Cardiac septum (tissue), 1 donor: ENCODE data around the gene MYMX. TPM values are rescaled to one million over a fixed set of nuclear protein-coding genes. Genes with fewer than 3 reads are reported as not detected.

ENCODE experiments used
- total RNA-seq: library from RNA; stranded (reverse); fragmentation: NEBNext Ultra II Directional; extraction: Animal tissue kit (Norgen Biotek cat#: 25700); gene quantifications from one replicate; pipeline ENCODE4 v1.2.1, GENCODE V29; 2021
- donor health status: DM: no; HTN: no; CAD: no.

Gene MYMX
- total RNA-seq, 1 donor from 2014 or later = 0.30 TPM

Other genes starting within 250 kb of the MYMX start
- gene MRPL14, start 89.5 kb upstream of the MYMX start, total RNA-seq = 36.7 TPM
- 39.6 TPM for gene TMEM63B, start 89.4 kb upstream of the MYMX start, total RNA-seq
- gene CAPN11, start 58.1 kb upstream of the MYMX start, total RNA-seq = 0.78 TPM
- 105 TPM for gene SLC29A1, start 6.7 kb downstream of the MYMX start, total RNA-seq
- 873 TPM for gene HSP90AB1, start 30.2 kb downstream of the MYMX start, total RNA-seq
- gene SLC35B2, start 40.6 kb downstream of the MYMX start, total RNA-seq = 23.2 TPM
- gene NFKBIE, start 48.6 kb downstream of the MYMX start, total RNA-seq = 4.7 TPM
- 0.08 TPM for gene TMEM151B, start 53.5 kb downstream of the MYMX start, total RNA-seq
- 7.8 TPM for gene AARS2, start 96.4 kb downstream of the MYMX start, total RNA-seq
- not detected for gene SPATS1, start 125.7 kb downstream of the MYMX start, total RNA-seq
- gene CDC5L, start 170.8 kb downstream of the MYMX start, total RNA-seq = 20.7 TPM